Tibial nerve (tissue), 4 donors: ENCODE measurements around the gene TAF5L. TPM values are rescaled to one million over a fixed set of nuclear protein-coding genes. Genes with fewer than 3 reads are reported as not detected.

Source experiments
- DNase-seq, 2 donors: peaks; one replicate each; pipeline ENCODE4 v3.0.0-alpha.2; 2019; ENCODE audit warnings: low spot score in 2 of 2
- H3K27ac ChIP-seq, 4 donors: fragments of 200-600 bp; sonication (generic) in 3 of 4; one replicate each; pipeline ENCODE4 v1.5.1; 2017 to 2019; ENCODE audit warnings: mild to moderate bottlenecking in 1 of 4
- H3K27me3 ChIP-seq, 2 donors: fragments of 200-600 bp; sonication (generic) in 1 of 2; one replicate each; pipeline versions ENCODE4 v1.5.1 to v1.6.0; 2017 to 2019
- H3K36me3 ChIP-seq, 3 donors: fragments of 200-600 bp; sonication (generic); one replicate each; pipeline ENCODE4 v1.5.1; 2018 to 2019
- H3K4me1 ChIP-seq, 4 donors: fragments of 200-600 bp; sonication (generic) in 3 of 4; one replicate each; pipeline ENCODE4 v1.5.1; 2017 to 2019
- H3K4me3 ChIP-seq, 4 donors: fragments of 200-600 bp; sonication (generic) in 3 of 4; one replicate each; pipeline ENCODE4 v1.5.1; 2017 to 2019; ENCODE audit warnings: mild to moderate bottlenecking in 1 of 4, moderate library complexity in 1 of 4
- H3K9me3 ChIP-seq, 4 donors: fragments of 200-600 bp; sonication (generic) in 3 of 4; one replicate each; pipeline ENCODE4 v1.5.1; 2017 to 2019
- CTCF ChIP-seq, 5 experiments: fragments of 200-600 bp in 3 of 5; fragments of 450-650 bp in 2 of 5; sonication (generic) in 3 of 5; IDR thresholded peaks; one replicate each; pipeline ENCODE4 v1.5.1; 2016 to 2019; ENCODE audit warnings: antibody characterized with exemption in 5 of 5, mild to moderate bottlenecking in 3 of 5, moderate library complexity in 2 of 5
- EP300 ChIP-seq, 2 donors: sonication (generic); formaldehyde crosslinking; IDR thresholded peaks; one replicate each; pipeline ENCODE4 v1.6.1; 2017; ENCODE audit warnings: antibody characterized with exemption in 2 of 2, mild to moderate bottlenecking in 1 of 2
- POLR2A ChIP-seq, 2 donors: fragments of 450-650 bp; IDR thresholded peaks; one replicate each; pipeline ENCODE4 v1.6.1; 2017; ENCODE audit warnings: antibody characterized with exemption in 2 of 2, mild to moderate bottlenecking in 2 of 2, moderate library complexity in 2 of 2
- WGBS, 2 donors: methylation state at CpG; one replicate each; pipeline ENCODE4 v1.1.5; 2018; 5-methylcytosine and 5-hydroxymethylcytosine counted together
- total RNA-seq, 4 donors: library from RNA; depleted of rRNA; stranded (reverse); fragments of >200 nt; gene quantifications; one replicate each; pipeline ENCODE4 v1.1.0, GENCODE V29; 2016

The TAF5L gene
- total RNA-seq, 4 donors from 2014 or later = 7.1 to 18.6 (median 8.6) TPM

- H3K36me3 ChIP-seq = peaks cover 0 to 95% (median 28%) of the 10 kb centered on the region in 3 donors
- H3K4me1 ChIP-seq = no peaks in the 10 kb centered on the region
- 95 to 100% methylated on average over 2 of the region's 2 CpGs for WGBS, 2 donors
- H3K4me3 ChIP-seq = no peak overlapping the region
- TF ChIP-seq POLR2A (IDR thresholded peaks at IDR 0.05) (no peak), EP300 (IDR thresholded peaks at IDR 0.05) (no peak), CTCF (IDR thresholded peaks at IDR 0.05) (no peak)
- no peak overlapping the region for H3K27ac ChIP-seq
- DNase-seq = no peak
- H3K27me3 ChIP-seq = no peaks in the 10 kb centered on the region
- no peaks in the 10 kb centered on the region for H3K9me3 ChIP-seq
Measured at GRCh38 chr1:229608590-229608989, 17.3 kb downstream of the TAF5L start.

- Histone ChIP-seq H3K27me3 (no peaks in the 10 kb centered on the region), H3K4me3 (no peak overlapping the region), H3K27ac (no peak overlapping the region), H3K4me1 (no peaks in the 10 kb centered on the region), H3K36me3 (peaks cover 0 to 95% (median 28%) of the 10 kb centered on the region in 3 donors), H3K9me3 (no peaks in the 10 kb centered on the region)
- TF ChIP-seq POLR2A (IDR thresholded peaks at IDR 0.05) = no peak
- no peak for TF ChIP-seq CTCF (IDR thresholded peaks at IDR 0.05)
- no peak for TF ChIP-seq EP300 (IDR thresholded peaks at IDR 0.05)
- 69 to 77% methylated on average over 2 of the region's 2 CpGs for WGBS, 2 donors
- no peak for DNase-seq
Measured at GRCh38 chr1:229607370-229607769, 18.6 kb downstream of the TAF5L start.

- Histone ChIP-seq H3K27me3 (no peaks in the 10 kb centered on the region), H3K36me3 (peaks cover 0 to 78% (median 5%) of the 10 kb centered on the region in 3 donors), H3K4me3 (no peak overlapping the region), H3K4me1 (peaks cover 0 to 5% (median 0%) of the 10 kb centered on the region in 4 donors), H3K27ac (no peak overlapping the region), H3K9me3 (no peaks in the 10 kb centered on the region)
- TF ChIP-seq POLR2A (IDR thresholded peaks at IDR 0.05) (no peak), CTCF (IDR thresholded peaks at IDR 0.05) (no peak), EP300 (IDR thresholded peaks at IDR 0.05) (no peak)
- 79 to 86% methylated on average over 7 of the region's 7 CpGs for WGBS, 2 donors
- no peak for DNase-seq
Measured at GRCh38 chr1:229603371-229604005, 22.4 kb downstream of the TAF5L start.

- TF ChIP-seq CTCF (IDR thresholded peaks at IDR 0.05) (no peak), POLR2A (IDR thresholded peaks at IDR 0.05) (no peak), EP300 (IDR thresholded peaks at IDR 0.05) (no peak)
- DNase-seq = no peak
- no peak overlapping the region for H3K4me3 ChIP-seq
- no peaks in the 10 kb centered on the region for H3K27me3 ChIP-seq
- 91% methylated on average over 5 of the region's 5 CpGs for WGBS, 2 donors
- H3K4me1 ChIP-seq = peaks cover 0 to 21% (median 0%) of the 10 kb centered on the region in 4 donors
- H3K9me3 ChIP-seq = no peaks in the 10 kb centered on the region
- no peak overlapping the region for H3K27ac ChIP-seq
- peaks cover 0 to 58% (median 0%) of the 10 kb centered on the region in 3 donors for H3K36me3 ChIP-seq
Measured at GRCh38 chr1:229600229-229600628, 25.7 kb downstream of the TAF5L start.

- Histone ChIP-seq H3K4me1 (peaks cover 0 to 21% (median 0%) of the 10 kb centered on the region in 4 donors), H3K36me3 (peaks cover 0 to 57% (median 2%) of the 10 kb centered on the region in 3 donors), H3K27ac (no peak overlapping the region), H3K9me3 (no peaks in the 10 kb centered on the region), H3K4me3 (no peak overlapping the region), H3K27me3 (no peaks in the 10 kb centered on the region)
- TF ChIP-seq POLR2A (IDR thresholded peaks at IDR 0.05) = no peak
- no peak for TF ChIP-seq CTCF (IDR thresholded peaks at IDR 0.05)
- TF ChIP-seq EP300 (IDR thresholded peaks at IDR 0.05) = no peak
- no peak for DNase-seq
- 78 to 89% methylated on average over 3 of the region's 3 CpGs for WGBS, 2 donors
Measured at GRCh38 chr1:229599218-229599954, 26.5 kb downstream of the TAF5L start.
